Endodermal cell (in vitro differentiated cells): ENCODE results near the gene KIF26B. TPM values are rescaled to one million over a fixed set of nuclear protein-coding genes. Genes with fewer than 3 reads are reported as not detected.

Experiments
- DNase-seq: peaks from one replicate; pipeline ENCODE4 v3.0.0-alpha.2; 2017
- H3K27ac ChIP-seq: 2 replicates; pipeline ENCODE4 v1.5.1; 2013; ENCODE audit warnings: mild to moderate bottlenecking, low read depth, low read length, moderate library complexity
- H3K27me3 ChIP-seq: 2 replicates; pipeline ENCODE4 v1.6.1; 2013; ENCODE audit warnings: mild to moderate bottlenecking, low read length, moderate library complexity; ENCODE audit not compliant: insufficient read depth, control insufficient read depth, poor library complexity, severe bottlenecking
- H3K36me3 ChIP-seq: 2 replicates; pipeline ENCODE4 v1.7.0; 2013; ENCODE audit warnings: mild to moderate bottlenecking, low read length, moderate library complexity; ENCODE audit not compliant: control insufficient read depth, insufficient read depth
- H3K4me1 ChIP-seq: one replicate; pipeline ENCODE4 v1.7.0; 2013; ENCODE audit warnings: low read length; ENCODE audit not compliant: control insufficient read depth, insufficient read depth
- H3K4me3 ChIP-seq: 2 replicates; pipeline ENCODE4 v1.5.1; 2013; ENCODE audit warnings: mild to moderate bottlenecking, low read length, moderate library complexity
- H3K9ac ChIP-seq: 2 replicates; pipeline ENCODE4 v1.6.1; 2013; ENCODE audit warnings: mild to moderate bottlenecking, low read length, moderate library complexity; ENCODE audit not compliant: poor library complexity, severe bottlenecking; ENCODE audit errors: extremely low read depth
- H3K9me3 ChIP-seq: 2 replicates; pipeline ENCODE4 v1.6.1; 2013; ENCODE audit warnings: mild to moderate bottlenecking, low read length, moderate library complexity; ENCODE audit not compliant: control insufficient read depth
- H3K27ac Mint-ChIP-seq: 2 replicates; pipeline ENCODE4 v1.8.0; 2020; ENCODE audit warnings: mixed read lengths
- H3K27me3 Mint-ChIP-seq: 2 replicates; pipeline ENCODE4 v1.8.0; 2021; ENCODE audit warnings: mild to moderate bottlenecking, mixed read lengths; ENCODE audit not compliant: insufficient read depth
- H3K36me3 Mint-ChIP-seq: 2 replicates; pipeline ENCODE4 v1.8.0; 2020; ENCODE audit warnings: low read depth, mixed read lengths
- H3K4me1 Mint-ChIP-seq: 2 replicates; pipeline ENCODE4 v1.8.0; 2020; ENCODE audit warnings: mixed read lengths
- H3K4me3 Mint-ChIP-seq: 2 replicates; pipeline ENCODE4 v1.8.0; 2020; ENCODE audit warnings: mild to moderate bottlenecking, moderate library complexity, mixed read lengths
- H3K9me3 Mint-ChIP-seq: 2 replicates; pipeline ENCODE4 v1.8.0; 2020; ENCODE audit warnings: mild to moderate bottlenecking, mixed read lengths
- WGBS, 2 experiments: methylation state at CpG; one replicate each; pipeline versions ENCODE4 v1.1.5 to v1.1.7; 2013; ENCODE audit warnings: missing lambda C conversion rate in 2 of 2, mixed read lengths in 1 of 2; ENCODE audit not compliant: insufficient coverage in 1 of 2, insufficient read length in 1 of 2; 5-methylcytosine and 5-hydroxymethylcytosine counted together
- long read RNA-seq, 4 experiments: library from polyadenylated mRNA in 2 of 4; library from RNA in 1 of 4; library from capped mRNA in 1 of 4; stranded (forward) in 3 of 4; unstranded in 1 of 4; transcript quantifications; one replicate each; pipeline ENCODE4 v2.0.0, GENCODE V29; 2020 to 2021; ENCODE audit warnings: inconsistent platforms in 1 of 4
- polyA plus RNA-seq, 2 experiments: library from polyadenylated mRNA; stranded (reverse); fragments of 50-300 nt; gene quantifications; one replicate each; pipeline ENCODE4 v1.2.3, GENCODE V29; 2013
- total RNA-seq, 2 donors: library from RNA; stranded (reverse); fragmentation: NEBNext Ultra II Directional in 1 of 2; extraction: Animal tissue kit (Norgen Biotek cat#: 25700) in 1 of 2; gene quantifications; 2 replicates in 1 of 2; 3 replicates in 1 of 2; pipeline ENCODE4 v1.2.1, GENCODE V29; 2021
- TF ChIP-seq, protein P1 (sequence below): fragments of 200-600 bp; sonication (generic); conservative IDR thresholded peaks from 2 replicates; pipeline ENCODE4 v1.5.0; 2021; ENCODE audit warnings: antibody characterized with exemption, mild to moderate bottlenecking

KIF26B gene
- total RNA-seq = 10 to 100 TPM; 12.3 to 21.0 TPM
- 4.8 TPM for polyA plus RNA-seq (2013, experiment 1 of 2)
- polyA plus RNA-seq (2013, experiment 2 of 2) = 5.2 TPM
- long read RNA-seq, experiment 1, partial matches to known transcripts = 1 of 5 reads
- long read RNA-seq, experiment 1, other reads (novel, unspliced or antisense) = 4 of 5 reads
- long read RNA-seq, experiment 2, partial matches to known transcripts = 3 of 14 reads
- long read RNA-seq, experiment 2, other reads (novel, unspliced or antisense) = 11 of 14 reads
- long read RNA-seq, experiment 3, partial matches to known transcripts = 2 of 5 reads
- long read RNA-seq, experiment 3, other reads (novel, unspliced or antisense) = 3 of 5 reads
- long read RNA-seq, experiment 4, partial matches to known transcripts = 0 of 1 reads
- long read RNA-seq, experiment 4, other reads (novel, unspliced or antisense) = 1 of 1 reads

DNA sequence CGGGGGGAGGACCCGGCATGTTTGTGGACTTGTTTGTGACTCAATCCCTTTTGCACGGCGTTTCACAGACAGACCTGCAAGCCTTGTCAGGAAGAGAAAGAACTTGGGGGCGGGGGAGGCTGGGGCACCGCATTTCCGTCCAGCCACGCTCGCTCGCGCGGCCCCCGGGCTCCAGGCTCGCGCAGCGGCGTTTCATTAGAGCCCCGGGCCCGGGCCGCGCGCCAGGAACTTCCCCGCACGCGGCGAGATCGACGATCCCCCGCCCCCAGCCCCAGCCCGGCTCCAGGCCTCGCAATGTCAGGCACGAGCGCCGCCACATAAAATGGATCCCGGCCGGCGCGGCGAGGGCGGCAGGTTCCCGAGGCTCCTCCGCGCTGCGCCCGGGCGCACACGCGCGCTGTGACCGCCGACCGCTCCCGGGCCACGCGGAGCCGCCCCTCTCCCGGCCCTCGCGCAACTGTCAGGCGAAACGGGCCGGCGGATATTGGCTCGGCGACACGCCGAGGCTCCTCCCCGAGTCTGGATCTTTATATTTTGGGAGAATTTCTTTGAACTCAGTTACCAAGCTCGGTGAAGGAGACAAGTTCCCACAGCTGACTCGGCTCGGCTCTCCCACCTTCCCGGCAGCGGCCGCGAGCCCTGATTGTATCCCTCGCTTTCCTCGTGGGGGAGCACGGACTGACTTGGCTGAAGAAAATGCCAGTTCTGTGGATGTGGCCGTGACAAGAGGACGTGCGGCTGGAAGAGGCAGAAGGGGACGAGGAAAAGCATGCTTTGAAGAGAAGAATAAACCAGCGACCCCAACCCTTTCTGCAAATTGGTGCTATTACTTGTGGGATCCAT is at the start of gene KIF26B:
Gene KIF26B, plus strand, starts transcription at position 557 of the 843 bp plus-strand sequence. CDS start 440 bp downstream, outside the sequence.
- peaks cover 13% of the 10 kb centered on the region for H3K27me3 ChIP-seq
- peak within 1 kb of the TSS; percentile 81 for H3K27ac Mint-ChIP-seq

DNA sequence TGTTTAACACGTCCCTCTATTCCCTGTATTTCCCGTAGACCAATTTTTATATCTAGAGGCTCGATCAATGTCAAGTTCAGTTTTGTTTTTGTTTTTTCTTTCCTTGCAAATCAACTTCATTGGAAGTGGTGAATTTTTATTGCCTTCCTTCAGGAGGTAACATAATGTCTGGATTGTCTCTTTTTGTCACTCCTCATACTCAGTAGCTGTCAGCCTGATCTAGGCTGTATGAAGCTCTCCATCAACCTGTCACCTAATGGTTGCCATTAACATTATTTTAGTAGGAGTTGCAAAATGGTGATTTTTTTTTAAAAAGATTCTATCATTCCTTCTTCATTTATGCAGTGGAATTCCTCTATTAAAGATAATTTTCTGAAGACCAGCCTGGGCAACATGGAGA is 49.7 kb upstream of the KIF26B start:
- no peaks in the 10 kb centered on the region for H3K9me3 ChIP-seq
- TF ChIP-seq, protein P1, sequence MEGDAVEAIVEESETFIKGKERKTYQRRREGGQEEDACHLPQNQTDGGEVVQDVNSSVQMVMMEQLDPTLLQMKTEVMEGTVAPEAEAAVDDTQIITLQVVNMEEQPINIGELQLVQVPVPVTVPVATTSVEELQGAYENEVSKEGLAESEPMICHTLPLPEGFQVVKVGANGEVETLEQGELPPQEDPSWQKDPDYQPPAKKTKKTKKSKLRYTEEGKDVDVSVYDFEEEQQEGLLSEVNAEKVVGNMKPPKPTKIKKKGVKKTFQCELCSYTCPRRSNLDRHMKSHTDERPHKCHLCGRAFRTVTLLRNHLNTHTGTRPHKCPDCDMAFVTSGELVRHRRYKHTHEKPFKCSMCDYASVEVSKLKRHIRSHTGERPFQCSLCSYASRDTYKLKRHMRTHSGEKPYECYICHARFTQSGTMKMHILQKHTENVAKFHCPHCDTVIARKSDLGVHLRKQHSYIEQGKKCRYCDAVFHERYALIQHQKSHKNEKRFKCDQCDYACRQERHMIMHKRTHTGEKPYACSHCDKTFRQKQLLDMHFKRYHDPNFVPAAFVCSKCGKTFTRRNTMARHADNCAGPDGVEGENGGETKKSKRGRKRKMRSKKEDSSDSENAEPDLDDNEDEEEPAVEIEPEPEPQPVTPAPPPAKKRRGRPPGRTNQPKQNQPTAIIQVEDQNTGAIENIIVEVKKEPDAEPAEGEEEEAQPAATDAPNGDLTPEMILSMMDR = no peak
- H3K4me3 ChIP-seq = no peak overlapping the region
- no peak overlapping the region for H3K27ac Mint-ChIP-seq
- H3K27ac ChIP-seq = no peak overlapping the region
- peaks cover 3% of the 10 kb centered on the region for H3K9me3 Mint-ChIP-seq
- H3K36me3 Mint-ChIP-seq = no peaks in the 10 kb centered on the region
- no peaks in the 10 kb centered on the region for H3K27me3 Mint-ChIP-seq
- peaks cover 19% of the 10 kb centered on the region for H3K4me1 Mint-ChIP-seq
- no peak overlapping the region for H3K4me3 Mint-ChIP-seq
- no peak for DNase-seq
- WGBS, 2 experiments = 99 to 100% methylated on average over 3 of the region's 3 CpGs
- no peaks in the 10 kb centered on the region for H3K4me1 ChIP-seq
- H3K9ac ChIP-seq = no peak overlapping the region
- H3K36me3 ChIP-seq = no peaks in the 10 kb centered on the region
- H3K27me3 ChIP-seq = no peaks in the 10 kb centered on the region

More for the DNA sequence above, at the start of gene KIF26B:
- peak within 1 kb of the TSS; percentile 96 for H3K4me3 ChIP-seq
- WGBS, 2 experiments = 1 to 2% methylated on average over 13 to 83 of the region's 83 CpGs
- H3K27me3 Mint-ChIP-seq = peaks cover 57% of the 10 kb centered on the region
- DNase-seq = peak; percentile 81
- no peak within 1 kb of the TSS for H3K27ac ChIP-seq
- no peaks in the 10 kb centered on the region for H3K4me1 ChIP-seq
- H3K9ac ChIP-seq = peak within 1 kb of the TSS; percentile 72
- H3K36me3 Mint-ChIP-seq = peaks cover 10% of the 10 kb centered on the region
- peaks cover 10% of the 10 kb centered on the region for H3K4me1 Mint-ChIP-seq
- H3K9me3 ChIP-seq = peaks cover 17% of the 10 kb centered on the region
- peak within 1 kb of the TSS; percentile 72 for H3K4me3 Mint-ChIP-seq
- H3K9me3 Mint-ChIP-seq = no peaks in the 10 kb centered on the region
- TF ChIP-seq, protein P1 = no peak
- peaks cover 20% of the 10 kb centered on the region for H3K36me3 ChIP-seq

DNA sequence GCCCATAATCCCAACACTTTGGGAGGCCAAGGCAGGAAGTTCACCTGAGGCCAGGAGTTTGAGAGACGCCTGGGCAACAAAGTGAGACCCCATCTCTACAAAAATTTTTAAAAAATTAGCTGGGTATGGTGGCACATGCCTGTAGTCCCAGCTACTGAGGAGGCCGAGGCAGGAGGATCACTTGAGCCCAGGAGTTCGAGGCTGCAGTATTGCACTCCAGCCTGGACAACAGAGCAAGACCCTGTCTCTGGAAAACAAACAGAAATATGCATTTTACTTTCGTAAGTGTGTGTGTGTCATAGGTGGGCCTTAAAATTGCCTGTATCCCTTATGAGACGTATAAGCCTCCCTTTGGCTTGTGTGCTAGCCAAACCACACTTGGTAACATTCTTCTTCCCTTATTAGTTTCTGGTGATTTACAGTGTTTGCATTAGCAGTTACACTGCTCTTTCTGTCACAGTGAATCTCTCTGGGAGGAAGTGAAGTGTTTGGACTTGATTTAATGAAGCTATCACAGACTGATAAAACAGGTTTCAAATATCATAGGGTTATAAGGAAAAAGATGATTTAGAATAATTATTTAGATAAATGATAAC is 48.9 kb upstream of the KIF26B start:
- Mint-ChIP-seq H3K36me3 (no peaks in the 10 kb centered on the region), H3K4me3 (no peak overlapping the region), H3K4me1 (peaks cover 19% of the 10 kb centered on the region), H3K27me3 (no peaks in the 10 kb centered on the region), H3K27ac (no peak overlapping the region), H3K9me3 (peaks cover 3% of the 10 kb centered on the region)
- 92 to 98% methylated on average over 5 of the region's 5 CpGs for WGBS, 2 experiments
- no peak overlapping the region for H3K9ac ChIP-seq
- no peaks in the 10 kb centered on the region for H3K27me3 ChIP-seq
- no peaks in the 10 kb centered on the region for H3K9me3 ChIP-seq
- TF ChIP-seq, protein P1 = no peak
- no peaks in the 10 kb centered on the region for H3K36me3 ChIP-seq
- no peak overlapping the region for H3K27ac ChIP-seq
- no peak for DNase-seq
- H3K4me3 ChIP-seq = no peak overlapping the region
- no peaks in the 10 kb centered on the region for H3K4me1 ChIP-seq
